Fibroblast of lung (primary cell): ENCODE data around the gene ASB15. TPM values are rescaled to one million over a fixed set of nuclear protein-coding genes. Genes with fewer than 3 reads are reported as not detected.
"Not testable (repeated sequence)": the region's sequence is repeated elsewhere in the genome, so short reads cannot be mapped to it uniquely, and the experiment has no call there.

ENCODE experiments used
- DNase-seq, 2 donors: peaks; one replicate each; pipeline versions ENCODE4 v3.0.0 to v3.0.0-alpha.2; 2010; ENCODE audit warnings: low read depth in 2 of 2
- H2AFZ ChIP-seq: 2 replicates; pipeline ENCODE4 v1.5.1; 2012; ENCODE audit warnings: low read length, control low read depth, inconsistent platforms
- H3K27ac ChIP-seq: 2 replicates; pipeline ENCODE4 v1.5.1; 2011; ENCODE audit warnings: low read length, control low read depth; ENCODE audit not compliant: insufficient read depth
- H3K27me3 ChIP-seq: 2 replicates; pipeline ENCODE4 v1.5.1; 2011; ENCODE audit warnings: mild to moderate bottlenecking, low read length; ENCODE audit not compliant: control insufficient read depth, insufficient read depth
- H3K36me3 ChIP-seq: 2 replicates; pipeline ENCODE4 v1.5.1; 2011; ENCODE audit warnings: low read length; ENCODE audit not compliant: control insufficient read depth, insufficient read depth
- H3K4me1 ChIP-seq: 2 replicates; pipeline ENCODE4 v1.5.1; 2011; ENCODE audit warnings: low read length; ENCODE audit not compliant: control insufficient read depth, insufficient read depth; ENCODE audit errors: extremely low read depth
- H3K4me2 ChIP-seq: 2 replicates; pipeline ENCODE4 v1.5.1; 2011; ENCODE audit warnings: low read length, control low read depth; ENCODE audit not compliant: insufficient read depth; ENCODE audit errors: extremely low read depth
- H3K4me3 ChIP-seq, 4 experiments: fragments of 200-600 bp in 1 of 4; sonication (generic) in 1 of 4; replicated peaks in 1 of 4; 2 replicates each; pipeline ENCODE4 v1.5.1; 2011 to 2016; ENCODE audit warnings: low read length in 4 of 4, low read depth in 3 of 4, mild to moderate bottlenecking in 3 of 4, control low read depth in 2 of 4, inconsistent platforms in 1 of 4, mixed read lengths in 1 of 4; ENCODE audit not compliant: insufficient read depth in 1 of 4; ENCODE audit errors: control extremely low read depth in 1 of 4
- H3K79me2 ChIP-seq: 2 replicates; pipeline ENCODE4 v1.5.1; 2012; ENCODE audit warnings: mild to moderate bottlenecking, low read length, inconsistent platforms; ENCODE audit not compliant: control insufficient read depth, insufficient read depth
- H3K9ac ChIP-seq: 2 replicates; pipeline ENCODE4 v1.5.1; 2011; ENCODE audit warnings: mild to moderate bottlenecking, low read length, control low read depth; ENCODE audit not compliant: insufficient read depth
- H3K9me3 ChIP-seq: 2 replicates; pipeline ENCODE4 v1.5.1; 2012; ENCODE audit warnings: low read depth, low read length; ENCODE audit not compliant: control insufficient read depth, insufficient read depth
- H4K20me1 ChIP-seq: 2 replicates; pipeline ENCODE4 v1.5.1; 2011; ENCODE audit warnings: low read length; ENCODE audit not compliant: control insufficient read depth, insufficient read depth; ENCODE audit errors: extremely low read depth
- CTCF ChIP-seq, 2 donors: IDR thresholded peaks in 1 of 2; conservative IDR thresholded peaks in 1 of 2; 1 replicate in 1 of 2; 2 replicates in 1 of 2; pipeline ENCODE4 v1.5.1; 2011 to 2012; ENCODE audit warnings: low read length in 2 of 2, control low read depth in 1 of 2, inconsistent platforms in 1 of 2, low read depth in 1 of 2, mild to moderate bottlenecking in 1 of 2
- EZH2 ChIP-seq: IDR thresholded peaks from 2 replicates; pipeline ENCODE4 v1.5.1; 2012; ENCODE audit warnings: low read length, control low read depth, mild to moderate bottlenecking; ENCODE audit errors: missing control alignments
- polyA minus RNA-seq: library from RNA; depleted of rRNA, polyadenylated mRNA; stranded (reverse); fragments of >200 nt; gene quantifications from 2 replicates; pipeline ENCODE4 v1.2.3, GENCODE V29; 2011; ENCODE audit warnings: low replicate concordance
- polyA plus RNA-seq, 2 donors: library from polyadenylated mRNA; depleted of rRNA in 1 of 2; stranded (reverse) in 1 of 2; unstranded in 1 of 2; fragments of >200 nt; gene quantifications; 2 replicates each; pipeline ENCODE4 v1.2.1, GENCODE V29; 2011 to 2012; ENCODE audit warnings: missing spikeins in 1 of 2
- total RNA-seq: library from RNA; depleted of rRNA; stranded (reverse); fragments of >200 nt; gene quantifications from 2 replicates; pipeline ENCODE4 v1.2.1, GENCODE V29; 2014

The ASB15 gene
- total RNA-seq (not detected in 2 replicates), polyA plus RNA-seq (not detected in 2 replicates), polyA minus RNA-seq (not detected in 2 replicates)
- not detected in 2 replicates for polyA plus RNA-seq (2012)

- Histone ChIP-seq H2AFZ (no peak within 1 kb of the TSS), H3K4me3 (no peak within 1 kb of the TSS), H3K9ac (no peak within 1 kb of the TSS), H3K27me3 (no peaks in the 10 kb centered on the region), H3K4me1 (no peaks in the 10 kb centered on the region), H4K20me1 (no peaks in the 10 kb centered on the region), H3K9me3 (no peaks in the 10 kb centered on the region), H3K4me2 (no peak within 1 kb of the TSS), H3K36me3 (no peaks in the 10 kb centered on the region), H3K79me2 (no peaks in the 10 kb centered on the region), H3K27ac (no peak within 1 kb of the TSS)
- TF ChIP-seq EZH2: no peak
- TF ChIP-seq CTCF (conservative IDR thresholded peaks at IDR 0.05 in 1 of 2, IDR thresholded peaks at IDR 0.05 in 1 of 2; ENCODE audit: low read depth in 1 of 2, low read length in 2 of 2): no peak
- peak in 1 of 2 donors; percentile 2 for DNase-seq
Measured at GRCh38 chr7:123601530-123601929, at the start of gene ASB15. Gene ASB15 (plus strand): TSS chr7:123601821. CDS start chr7:123614503, 12,682 bp downstream.

GRCh38 chr7:123552134-123552533, 49.5 kb upstream of the ASB15 start:
- H3K79me2 ChIP-seq, H4K20me1 ChIP-seq, H3K4me3 ChIP-seq, H3K27me3 ChIP-seq, H3K36me3 ChIP-seq, H3K4me2 ChIP-seq, H3K4me1 ChIP-seq, H3K9ac ChIP-seq, H3K27ac ChIP-seq, DNase-seq, H2AFZ ChIP-seq, H3K9me3 ChIP-seq: not testable (repeated sequence)

- no peak overlapping the region for H3K4me2 ChIP-seq
- H3K9ac ChIP-seq: no peak overlapping the region
- H3K27me3 ChIP-seq: no peaks in the 10 kb centered on the region
- peaks cover 9% of the 10 kb centered on the region for H3K79me2 ChIP-seq
- peaks cover 2% of the 10 kb centered on the region for H3K4me1 ChIP-seq
- no peak overlapping the region for H3K27ac ChIP-seq
- no peak for TF ChIP-seq CTCF (conservative IDR thresholded peaks at IDR 0.05 in 1 of 2, IDR thresholded peaks at IDR 0.05 in 1 of 2; ENCODE audit: low read depth in 1 of 2, low read length in 2 of 2)
- no peak for TF ChIP-seq EZH2
- no peaks in the 10 kb centered on the region for H3K9me3 ChIP-seq
- no peak overlapping the region for H2AFZ ChIP-seq
- no peaks in the 10 kb centered on the region for H4K20me1 ChIP-seq
- no peak for DNase-seq
- no peaks in the 10 kb centered on the region for H3K36me3 ChIP-seq
- H3K4me3 ChIP-seq: no peak overlapping the region
Measured at GRCh38 chr7:123552641-123553040, 49.0 kb upstream of the ASB15 start.
